ENCODE measurements around the gene SLC5A1. TPM values are rescaled to one million over a fixed set of nuclear protein-coding genes. Genes with fewer than 3 reads are reported as not detected.

The SLC5A1 gene
- polyA plus RNA-seq, 4 donors, result 29.6 to 364 (median 274) TPM

GRCh38 chr22:32080904-32081303 lies 37.8 kb downstream of the SLC5A1 start:
- peak overlapping the region in 1 of 3 donors; percentile 52 for H3K27ac ChIP-seq (ENCODE audit: low read depth in 1 of 3, low read length in 2 of 3)
- H3K4me3 ChIP-seq (ENCODE audit: low read depth in 1 of 3, low read length in 3 of 3), result no peak overlapping the region
- H3K27me3 ChIP-seq (ENCODE audit: control insufficient read depth in 3 of 3, insufficient read depth in 3 of 3, low read length in 3 of 3), result no peaks in the 10 kb centered on the region
- peak; percentile 59 to 61 for DNase-seq
- peaks cover 3 to 51% (median 3%) of the 10 kb centered on the region in 3 donors for H3K4me1 ChIP-seq (ENCODE audit: control insufficient read depth in 3 of 3, insufficient read depth in 2 of 3, low read depth in 1 of 3, low read length in 2 of 3)
- no peak for FAIRE-seq
- 77 to 86% (median 81%) methylated on average over 4 of the region's 4 CpGs for WGBS, 3 donors
- H3K9me3 ChIP-seq (ENCODE audit: control insufficient read depth in 2 of 2, insufficient read depth in 1 of 2, low read depth in 1 of 2, low read length in 1 of 2), result no peaks in the 10 kb centered on the region
- peaks cover 0 to 45% (median 13%) of the 10 kb centered on the region in 3 donors for H3K36me3 ChIP-seq (ENCODE audit: control insufficient read depth in 3 of 3, insufficient read depth in 2 of 3, low read depth in 1 of 3, low read length in 3 of 3)

GRCh38 chr22:32082331-32082730 lies 39.3 kb downstream of the SLC5A1 start:
- FAIRE-seq, result no peak
- peak overlapping the region in 1 of 3 donors; percentile 53 for H3K27ac ChIP-seq (ENCODE audit: low read depth in 1 of 3, low read length in 2 of 3)
- H3K4me1 ChIP-seq (ENCODE audit: control insufficient read depth in 3 of 3, insufficient read depth in 2 of 3, low read depth in 1 of 3, low read length in 2 of 3), result peaks cover 0 to 37% (median 0%) of the 10 kb centered on the region in 3 donors
- H3K27me3 ChIP-seq (ENCODE audit: control insufficient read depth in 3 of 3, insufficient read depth in 3 of 3, low read length in 3 of 3), result no peaks in the 10 kb centered on the region
- WGBS, 3 donors, result 58 to 100% (median 76%) methylated on average over 1 of the region's 1 CpG
- no peak overlapping the region for H3K4me3 ChIP-seq (ENCODE audit: low read depth in 1 of 3, low read length in 3 of 3)
- H3K36me3 ChIP-seq (ENCODE audit: control insufficient read depth in 3 of 3, insufficient read depth in 2 of 3, low read depth in 1 of 3, low read length in 3 of 3), result peaks cover 0 to 49% (median 14%) of the 10 kb centered on the region in 3 donors
- no peaks in the 10 kb centered on the region for H3K9me3 ChIP-seq (ENCODE audit: control insufficient read depth in 2 of 2, insufficient read depth in 1 of 2, low read depth in 1 of 2, low read length in 1 of 2)
- DNase-seq, result no peak

GRCh38 chr22:32083000-32083399 lies 39.9 kb downstream of the SLC5A1 start:
- Histone ChIP-seq H3K4me3 (ENCODE audit: low read depth in 1 of 3, low read length in 3 of 3) (no peak overlapping the region), H3K4me1 (ENCODE audit: control insufficient read depth in 3 of 3, insufficient read depth in 2 of 3, low read depth in 1 of 3, low read length in 2 of 3) (peaks cover 0 to 30% (median 0%) of the 10 kb centered on the region in 3 donors), H3K27ac (ENCODE audit: low read depth in 1 of 3, low read length in 2 of 3) (peak overlapping the region in 1 of 3 donors; percentile 53), H3K9me3 (ENCODE audit: control insufficient read depth in 2 of 2, insufficient read depth in 1 of 2, low read depth in 1 of 2, low read length in 1 of 2) (no peaks in the 10 kb centered on the region), H3K36me3 (ENCODE audit: control insufficient read depth in 3 of 3, insufficient read depth in 2 of 3, low read depth in 1 of 3, low read length in 3 of 3) (peaks cover 0 to 51% (median 18%) of the 10 kb centered on the region in 3 donors), H3K27me3 (ENCODE audit: control insufficient read depth in 3 of 3, insufficient read depth in 3 of 3, low read length in 3 of 3) (no peaks in the 10 kb centered on the region)
- DNase-seq, result no peak
- FAIRE-seq, result no peak
- 69 to 85% (median 77%) methylated on average over 6 of the region's 6 CpGs for WGBS, 3 donors

GRCh38 chr22:32083814-32084213 lies 40.8 kb downstream of the SLC5A1 start:
- no peak for FAIRE-seq
- Histone ChIP-seq H3K27ac (ENCODE audit: low read depth in 1 of 3, low read length in 2 of 3) (peak overlapping the region in 1 of 3 donors; percentile 59), H3K4me1 (ENCODE audit: control insufficient read depth in 3 of 3, insufficient read depth in 2 of 3, low read depth in 1 of 3, low read length in 2 of 3) (peaks cover 0 to 22% (median 0%) of the 10 kb centered on the region in 3 donors), H3K4me3 (ENCODE audit: low read depth in 1 of 3, low read length in 3 of 3) (no peak overlapping the region), H3K9me3 (ENCODE audit: control insufficient read depth in 2 of 2, insufficient read depth in 1 of 2, low read depth in 1 of 2, low read length in 1 of 2) (no peaks in the 10 kb centered on the region), H3K27me3 (ENCODE audit: control insufficient read depth in 3 of 3, insufficient read depth in 3 of 3, low read length in 3 of 3) (no peaks in the 10 kb centered on the region), H3K36me3 (ENCODE audit: control insufficient read depth in 3 of 3, insufficient read depth in 2 of 3, low read depth in 1 of 3, low read length in 3 of 3) (peaks cover 0 to 51% (median 21%) of the 10 kb centered on the region in 3 donors)
- peak in 1 of 2 donors; percentile 58 for DNase-seq

GRCh38 chr22:32088084-32088483 lies 45.0 kb downstream of the SLC5A1 start:
- H3K27me3 ChIP-seq (ENCODE audit: control insufficient read depth in 3 of 3, insufficient read depth in 3 of 3, low read length in 3 of 3), result no peaks in the 10 kb centered on the region
- peaks cover 0 to 2% (median 0%) of the 10 kb centered on the region in 3 donors for H3K4me1 ChIP-seq (ENCODE audit: control insufficient read depth in 3 of 3, insufficient read depth in 2 of 3, low read depth in 1 of 3, low read length in 2 of 3)
- peaks cover 0 to 36% (median 22%) of the 10 kb centered on the region in 3 donors for H3K36me3 ChIP-seq (ENCODE audit: control insufficient read depth in 3 of 3, insufficient read depth in 2 of 3, low read depth in 1 of 3, low read length in 3 of 3)
- 47 to 59% (median 51%) methylated on average over 3 of the region's 3 CpGs for WGBS, 3 donors
- FAIRE-seq, result no peak
- H3K4me3 ChIP-seq (ENCODE audit: low read depth in 1 of 3, low read length in 3 of 3), result no peak overlapping the region
- no peak overlapping the region for H3K27ac ChIP-seq (ENCODE audit: low read depth in 1 of 3, low read length in 2 of 3)
- no peaks in the 10 kb centered on the region for H3K9me3 ChIP-seq (ENCODE audit: control insufficient read depth in 2 of 2, insufficient read depth in 1 of 2, low read depth in 1 of 2, low read length in 1 of 2)
- no peak for DNase-seq

- H3K4me3 ChIP-seq (ENCODE audit: low read depth in 1 of 3, low read length in 3 of 3), result no peak overlapping the region
- no peaks in the 10 kb centered on the region for H3K9me3 ChIP-seq (ENCODE audit: control insufficient read depth in 2 of 2, insufficient read depth in 1 of 2, low read depth in 1 of 2, low read length in 1 of 2)
- H3K27ac ChIP-seq (ENCODE audit: low read depth in 1 of 3, low read length in 2 of 3), result no peak overlapping the region
- no peak for DNase-seq
- peaks cover 3 to 35% (median 23%) of the 10 kb centered on the region in 3 donors for H3K36me3 ChIP-seq (ENCODE audit: control insufficient read depth in 3 of 3, insufficient read depth in 2 of 3, low read depth in 1 of 3, low read length in 3 of 3)
- no peaks in the 10 kb centered on the region for H3K4me1 ChIP-seq (ENCODE audit: control insufficient read depth in 3 of 3, insufficient read depth in 2 of 3, low read depth in 1 of 3, low read length in 2 of 3)
- no peaks in the 10 kb centered on the region for H3K27me3 ChIP-seq (ENCODE audit: control insufficient read depth in 3 of 3, insufficient read depth in 3 of 3, low read length in 3 of 3)
- FAIRE-seq, result no peak
- WGBS, 3 donors, result 48 to 79% (median 50%) methylated on average over 1 of the region's 1 CpG
Measured at GRCh38 chr22:32097018-32097417, 54.0 kb downstream of the SLC5A1 start.

- Histone ChIP-seq H3K4me1 (ENCODE audit: control insufficient read depth in 3 of 3, insufficient read depth in 2 of 3, low read depth in 1 of 3, low read length in 2 of 3) (no peaks in the 10 kb centered on the region), H3K27me3 (ENCODE audit: control insufficient read depth in 3 of 3, insufficient read depth in 3 of 3, low read length in 3 of 3) (no peaks in the 10 kb centered on the region), H3K36me3 (ENCODE audit: control insufficient read depth in 3 of 3, insufficient read depth in 2 of 3, low read depth in 1 of 3, low read length in 3 of 3) (peaks cover 3 to 36% (median 24%) of the 10 kb centered on the region in 3 donors), H3K4me3 (ENCODE audit: low read depth in 1 of 3, low read length in 3 of 3) (no peak overlapping the region), H3K27ac (ENCODE audit: low read depth in 1 of 3, low read length in 2 of 3) (no peak overlapping the region), H3K9me3 (ENCODE audit: control insufficient read depth in 2 of 2, insufficient read depth in 1 of 2, low read depth in 1 of 2, low read length in 1 of 2) (no peaks in the 10 kb centered on the region)
- FAIRE-seq (peak; percentile 36), DNase-seq (no peak)
Measured at GRCh38 chr22:32097881-32098499, 54.9 kb downstream of the SLC5A1 start.

- no peak overlapping the region for H3K4me3 ChIP-seq (ENCODE audit: low read depth in 1 of 3, low read length in 3 of 3)
- H3K36me3 ChIP-seq (ENCODE audit: control insufficient read depth in 3 of 3, insufficient read depth in 2 of 3, low read depth in 1 of 3, low read length in 3 of 3), result peaks cover 3 to 45% (median 35%) of the 10 kb centered on the region in 3 donors
- no peak for DNase-seq
- H3K9me3 ChIP-seq (ENCODE audit: control insufficient read depth in 2 of 2, insufficient read depth in 1 of 2, low read depth in 1 of 2, low read length in 1 of 2), result no peaks in the 10 kb centered on the region
- WGBS, 3 donors, result 17 to 58% (median 56%) methylated on average over 1 of the region's 1 CpG
- H3K27ac ChIP-seq (ENCODE audit: low read depth in 1 of 3, low read length in 2 of 3), result no peak overlapping the region
- H3K4me1 ChIP-seq (ENCODE audit: control insufficient read depth in 3 of 3, insufficient read depth in 2 of 3, low read depth in 1 of 3, low read length in 2 of 3), result no peaks in the 10 kb centered on the region
- no peaks in the 10 kb centered on the region for H3K27me3 ChIP-seq (ENCODE audit: control insufficient read depth in 3 of 3, insufficient read depth in 3 of 3, low read length in 3 of 3)
- FAIRE-seq, result no peak
Measured at GRCh38 chr22:32100711-32101110, 57.6 kb downstream of the SLC5A1 start.

All from small intestine (tissue), 7 donors.